Endothelial cell of umbilical vein (primary cell): ENCODE measurements around the gene RTN4R. TPM values are rescaled to one million over a fixed set of nuclear protein-coding genes. Genes with fewer than 3 reads are reported as not detected.
A peak's percentile ranks its signal among the peaks of the same experiment; 100 is the strongest.

Experiments used
- BruUV-seq: library from RNA; stranded (reverse); fragments of 400-500 nt; replicated peaks from 2 replicates; lab custom pipeline; 2021; lab: Mats Ljungman, UMichigan
- CTCF ChIA-PET: fragments of 300-600, 350-600 bp; sonication (Branson Sonifier 250); formaldehyde crosslinking; loops from one replicate; lab custom pipeline; 2021; ENCODE audit warnings: antibody characterized with exemption, inconsistent platforms; lab: Charles Lee
- POLR2A ChIA-PET: fragments of 300-600, 350-600 bp; sonication (Branson Sonifier 250); formaldehyde crosslinking; loops from one replicate; lab custom pipeline; 2021; ENCODE audit warnings: antibody characterized with exemption, inconsistent platforms; lab: Charles Lee
- DNase-seq: peaks from one replicate; pipeline ENCODE4 v3.0.0-alpha.2; 2011; ENCODE audit warnings: low read depth, low spot score
- FAIRE-seq: peaks from 2 replicates; lab custom pipeline; 2011; peaks lifted over from hg19 to GRCh38; lab: Jason Lieb, UNC
- H2AFZ ChIP-seq: 2 replicates; pipeline ENCODE4 v1.6.0; 2012; ENCODE audit warnings: low read depth, low read length, control low read depth, inconsistent platforms
- H3K27ac ChIP-seq: 2 replicates; pipeline ENCODE4 v1.5.1; 2011; ENCODE audit warnings: low read depth, mild to moderate bottlenecking, control low read depth, low read length, moderate library complexity; ENCODE audit not compliant: insufficient read depth
- H3K27me3 ChIP-seq, 2 experiments: 2 replicates each; pipeline versions ENCODE4 v1.6.0 to v1.6.1; 2011; ENCODE audit warnings: low read length in 2 of 2, mixed read lengths in 1 of 2; ENCODE audit not compliant: control insufficient read depth in 2 of 2, insufficient read depth in 2 of 2
- H3K36me3 ChIP-seq, 2 experiments: 2 replicates in 1 of 2; 3 replicates in 1 of 2; pipeline ENCODE4 v1.5.1; 2011; ENCODE audit warnings: low read length in 2 of 2, mild to moderate bottlenecking in 1 of 2, moderate library complexity in 1 of 2; ENCODE audit not compliant: control insufficient read depth in 2 of 2, insufficient read depth in 2 of 2; ENCODE audit errors: extremely low read depth in 1 of 2
- H3K4me1 ChIP-seq: 3 replicates; pipeline ENCODE4 v1.5.1; 2011; ENCODE audit warnings: mild to moderate bottlenecking, low read length; ENCODE audit not compliant: control insufficient read depth, insufficient read depth; ENCODE audit errors: extremely low read depth
- H3K4me2 ChIP-seq: 2 replicates; pipeline ENCODE4 v1.6.1; 2011; ENCODE audit warnings: low read length, control low read depth, mixed read lengths; ENCODE audit not compliant: insufficient read depth
- H3K4me3 ChIP-seq, 3 experiments: fragments of 200-600 bp in 1 of 3; sonication (generic), shearing (Covaris generic) in 1 of 3; replicated peaks in 1 of 3; 2 replicates each; pipeline ENCODE4 v1.5.1; 2011 to 2016; ENCODE audit warnings: control low read depth in 3 of 3, low read length in 3 of 3, mild to moderate bottlenecking in 2 of 3, inconsistent platforms in 1 of 3, low read depth in 1 of 3, moderate library complexity in 1 of 3; ENCODE audit not compliant: insufficient read depth in 1 of 3
- H3K79me2 ChIP-seq: 2 replicates; pipeline ENCODE4 v1.6.0; 2012; ENCODE audit warnings: low read length, inconsistent platforms; ENCODE audit not compliant: control insufficient read depth, insufficient read depth
- H3K9ac ChIP-seq: replicated peaks from 2 replicates; pipeline ENCODE3; 2011; ENCODE audit warnings: low read length, control low read depth; ENCODE audit not compliant: insufficient read depth; ENCODE audit errors: extremely low read depth
- H3K9me1 ChIP-seq: replicated peaks from 3 replicates; pipeline ENCODE4 v1.6.0; 2011; ENCODE audit warnings: mild to moderate bottlenecking, low read length; ENCODE audit not compliant: control insufficient read depth, insufficient read depth; ENCODE audit errors: extremely low read depth
- H3K9me3 ChIP-seq: replicated peaks from 2 replicates; pipeline ENCODE4 v1.5.1; 2012; ENCODE audit warnings: low read length, inconsistent platforms; ENCODE audit not compliant: control insufficient read depth, insufficient read depth
- H4K20me1 ChIP-seq: replicated peaks from 2 replicates; pipeline ENCODE3; 2011; ENCODE audit warnings: mild to moderate bottlenecking, low read length; ENCODE audit not compliant: control insufficient read depth, insufficient read depth; ENCODE audit errors: extremely low read depth
- CTCF ChIP-seq, 2 donors: IDR thresholded peaks; 1 replicate in 1 of 2; 2 replicates in 1 of 2; pipeline ENCODE4 v1.5.1; 2011; ENCODE audit warnings: low read length in 2 of 2, mild to moderate bottlenecking in 2 of 2, moderate library complexity in 2 of 2, control low read depth in 1 of 2, inconsistent platforms in 1 of 2, low read depth in 1 of 2; ENCODE audit not compliant: insufficient read depth in 1 of 2; ENCODE audit errors: extremely low read depth in 1 of 2
- EZH2 ChIP-seq: IDR thresholded peaks from 2 replicates; pipeline ENCODE4 v1.6.1; 2012; ENCODE audit warnings: borderline replicate concordance, low read depth, mild to moderate bottlenecking, moderate library complexity, low read length, inconsistent platforms; ENCODE audit not compliant: severe bottlenecking
- FOS ChIP-seq: IDR thresholded peaks from 2 replicates; pipeline ENCODE4 v1.6.1; 2011; ENCODE audit warnings: mild to moderate bottlenecking, low read length, moderate library complexity, borderline replicate concordance; ENCODE audit not compliant: insufficient read depth
- GATA2 ChIP-seq: IDR thresholded peaks from 2 replicates; pipeline ENCODE4 v1.7.0; 2011; ENCODE audit warnings: low read depth, mild to moderate bottlenecking, moderate library complexity, mixed read lengths, low read length; ENCODE audit not compliant: insufficient read length, insufficient read depth
- JUN ChIP-seq: IDR thresholded peaks from 2 replicates; pipeline ENCODE4 v1.6.1; 2011; ENCODE audit warnings: borderline replicate concordance, low read depth; ENCODE audit not compliant: insufficient read length, insufficient read depth
- MYC ChIP-seq: IDR thresholded peaks from one replicate; pipeline ENCODE4 v1.6.1; 2011; ENCODE audit warnings: mild to moderate bottlenecking, low read depth, low read length
- POLR2A ChIP-seq: IDR thresholded peaks from 2 replicates; pipeline ENCODE4 v1.6.1; 2012; ENCODE audit warnings: low read depth, mild to moderate bottlenecking, control low read depth, low read length
- POLR2AphosphoS5 ChIP-seq: IDR thresholded peaks from 2 replicates; pipeline ENCODE4 v1.6.1; 2012; ENCODE audit warnings: low read depth, mild to moderate bottlenecking, control low read depth, low read length, moderate library complexity; ENCODE audit not compliant: insufficient read depth
- dilution Hi-C: fragments of 300-500 bp; cut with MboI; formaldehyde crosslinking; loops from one replicate; pipeline ENCODE4 v1.15.0; 2019; ENCODE audit warnings: low sequenced_read_pairs; ENCODE audit not compliant: extremely low pct_ligation_motif_present
- intact Hi-C: fragments of 100-400 bp; cut with micrococcal nuclease; formaldehyde crosslinking; loops from one replicate; pipeline ENCODE4 v1.10.0; 2022
- polyA plus RNA-seq, 4 experiments: library from polyadenylated mRNA; depleted of rRNA in 3 of 4; stranded (reverse) in 3 of 4; unstranded in 1 of 4; fragments of >200 nt; gene quantifications; 2 replicates each; pipeline versions ENCODE4 v1.2.1 to v1.2.3, GENCODE V29; 2011 to 2012; ENCODE audit warnings: missing spikeins in 1 of 4
- total RNA-seq: library from RNA; stranded (reverse); gene quantifications from 2 replicates; pipeline ENCODE4 v1.2.3, GENCODE V29; 2021
- TF ChIP-seq, protein P1 (sequence below): IDR thresholded peaks from 2 replicates; pipeline ENCODE4 v1.6.1; 2011; ENCODE audit not compliant: insufficient read depth, insufficient read length

The RTN4R gene
- total and polyA plus RNA-seq, 2 donors (not counting 3 experiments of a cell fraction or from before 2014, with no cell fraction given) = 1.2 to 2.2 TPM

GRCh38 chr22:20208713-20209310 lies 59.3 kb downstream of the RTN4R start:
- FAIRE-seq (no peak), DNase-seq (no peak)
- Histone ChIP-seq H3K9ac (no peak overlapping the region), H3K4me2 (no peak overlapping the region), H3K9me3 (no peaks in the 10 kb centered on the region), H3K36me3 (no peaks in the 10 kb centered on the region), H3K27ac (no peak overlapping the region), H3K27me3 (no peaks in the 10 kb centered on the region), H3K4me3 (no peak overlapping the region), H3K9me1 (no peaks in the 10 kb centered on the region), H2AFZ (no peak overlapping the region), H4K20me1 (no peaks in the 10 kb centered on the region), H3K4me1 (peaks cover 27% of the 10 kb centered on the region), H3K79me2 (peaks cover 2% of the 10 kb centered on the region)
- TF ChIP-seq, protein P1, sequence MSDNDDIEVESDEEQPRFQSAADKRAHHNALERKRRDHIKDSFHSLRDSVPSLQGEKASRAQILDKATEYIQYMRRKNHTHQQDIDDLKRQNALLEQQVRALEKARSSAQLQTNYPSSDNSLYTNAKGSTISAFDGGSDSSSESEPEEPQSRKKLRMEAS = no peak
- TF ChIP-seq MYC (no peak), POLR2A (no peak), FOS (no peak)
- no TSS peak for BruUV-seq
- dilution Hi-C loops (no loop called here), intact Hi-C loops (loop anchor here (5.0 kb wide), 1 partner anchor 52 kb away; no protein-coding TSS in a partner anchor)
- ChIA-PET CTCF (no interaction called here), POLR2A (no interaction called here)

DNA sequence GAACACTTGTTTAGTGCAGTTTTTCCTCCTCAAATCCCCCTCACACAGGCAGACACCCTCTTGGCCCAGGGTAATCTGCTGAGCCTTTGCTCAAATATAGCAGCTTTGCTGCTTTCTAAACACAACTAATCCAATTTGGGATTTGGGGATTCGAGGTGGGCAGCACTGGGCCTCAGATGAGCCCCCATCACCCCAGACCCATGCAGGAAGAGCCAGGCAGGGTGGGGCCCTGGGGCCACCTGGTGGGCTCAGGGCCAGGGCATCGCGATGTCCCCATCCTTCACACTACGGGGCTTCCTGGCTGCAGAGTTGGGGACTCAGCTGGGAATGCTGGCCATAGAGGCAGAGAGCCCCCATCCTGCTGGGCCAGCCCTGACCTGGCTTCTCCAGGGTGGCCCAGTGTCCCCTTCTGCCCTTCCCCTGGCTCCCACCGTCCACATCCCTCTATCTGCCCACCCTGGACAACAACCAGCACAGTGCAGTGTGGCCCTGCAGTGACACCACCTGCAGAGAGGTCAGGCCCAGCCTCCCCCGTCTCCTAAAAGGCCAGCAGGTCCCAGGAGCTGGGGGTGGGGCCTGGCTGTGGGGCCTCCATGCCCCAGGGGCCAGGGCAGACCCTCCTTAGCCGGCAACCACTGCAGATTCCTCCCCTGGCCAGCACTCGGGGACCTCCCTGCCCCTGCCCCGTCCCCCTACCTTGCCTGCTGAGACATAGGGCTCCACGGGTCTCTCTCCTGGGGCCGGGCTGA lies 60.7 kb downstream of the RTN4R start:
- no peak overlapping the region for H2AFZ ChIP-seq
- no TSS peak for BruUV-seq
- intact Hi-C loops = loop anchor here (5.0 kb wide), 1 partner anchor 50 kb away; no protein-coding TSS in a partner anchor
- H3K79me2 ChIP-seq = peaks cover 2% of the 10 kb centered on the region
- H3K4me1 ChIP-seq = peaks cover 35% of the 10 kb centered on the region
- ChIA-PET CTCF (no interaction called here), POLR2A (no interaction called here)
- dilution Hi-C loops = no loop called here
- FAIRE-seq (no peak), DNase-seq (no peak)
- no peaks in the 10 kb centered on the region for H3K36me3 ChIP-seq
- H3K9me3 ChIP-seq = no peaks in the 10 kb centered on the region
- no peak overlapping the region for H3K9ac ChIP-seq
- H3K27ac ChIP-seq = no peak overlapping the region
- no peaks in the 10 kb centered on the region for H3K27me3 ChIP-seq
- H3K4me3 ChIP-seq = peak overlapping the region in 1 of 3 experiments; percentile 75
- H3K9me1 ChIP-seq = no peaks in the 10 kb centered on the region
- peak overlapping the region; percentile 53 for H3K4me2 ChIP-seq
- no peaks in the 10 kb centered on the region for H4K20me1 ChIP-seq
- no peak for TF ChIP-seq GATA2
- TF ChIP-seq POLR2AphosphoS5 = no peak
- no peak for TF ChIP-seq EZH2
- no peak for TF ChIP-seq JUN
- no peak for TF ChIP-seq FOS
- no peak for TF ChIP-seq MYC
- no peak for TF ChIP-seq POLR2A
- no peak for TF ChIP-seq CTCF (IDR thresholded peaks at IDR 0.05; ENCODE audit: extremely low read depth in 1 of 2, insufficient read depth in 1 of 2, low read depth in 1 of 2, low read length in 2 of 2)
- TF ChIP-seq, protein P1 = no peak
